GM21526 (cell line): ENCODE measurements around the gene ZNF677.
"Not testable (repeated sequence)": the region's sequence is repeated elsewhere in the genome, so short reads cannot be mapped to it uniquely, and the experiment has no call there.

Source experiments
- ATAC-seq: cut with Tn5 transposase; IDR thresholded peaks from one replicate; pipeline ENCODE4 v1.9.1; 2021; ENCODE audit warnings: moderate library complexity; ENCODE audit not compliant: unreplicated experiment, low FRiP score

Gene ZNF677

GRCh38 chr19:53254411-53255341 lies at the start of gene ZNF677:
TSS of gene ZNF677 (minus strand) at chr19:53254873. CDS start at chr19:53251550, 3,323 bp downstream.
- no peak for ATAC-seq

DNA sequence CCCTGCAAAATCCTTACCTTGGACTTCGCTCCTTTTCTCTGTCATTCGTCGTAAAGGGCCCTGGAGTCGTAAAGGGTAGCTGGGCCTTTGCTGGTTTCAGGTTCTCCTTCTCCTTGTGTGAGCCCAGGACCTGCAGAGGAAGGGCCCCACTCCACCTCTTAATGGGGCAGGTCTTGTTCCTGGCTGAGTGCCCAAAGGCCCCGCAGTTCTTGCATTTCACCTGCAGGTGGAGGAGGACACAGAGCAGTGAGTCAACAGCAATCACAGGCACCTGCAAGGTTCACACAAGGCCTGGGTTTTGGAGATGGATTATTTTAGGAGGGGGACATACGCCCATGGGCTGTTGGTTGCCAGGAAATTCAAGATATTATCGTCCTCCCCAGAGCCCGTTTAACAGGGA lies 46.7 kb upstream of the ZNF677 start:
- not testable (repeated sequence) for ATAC-seq

DNA sequence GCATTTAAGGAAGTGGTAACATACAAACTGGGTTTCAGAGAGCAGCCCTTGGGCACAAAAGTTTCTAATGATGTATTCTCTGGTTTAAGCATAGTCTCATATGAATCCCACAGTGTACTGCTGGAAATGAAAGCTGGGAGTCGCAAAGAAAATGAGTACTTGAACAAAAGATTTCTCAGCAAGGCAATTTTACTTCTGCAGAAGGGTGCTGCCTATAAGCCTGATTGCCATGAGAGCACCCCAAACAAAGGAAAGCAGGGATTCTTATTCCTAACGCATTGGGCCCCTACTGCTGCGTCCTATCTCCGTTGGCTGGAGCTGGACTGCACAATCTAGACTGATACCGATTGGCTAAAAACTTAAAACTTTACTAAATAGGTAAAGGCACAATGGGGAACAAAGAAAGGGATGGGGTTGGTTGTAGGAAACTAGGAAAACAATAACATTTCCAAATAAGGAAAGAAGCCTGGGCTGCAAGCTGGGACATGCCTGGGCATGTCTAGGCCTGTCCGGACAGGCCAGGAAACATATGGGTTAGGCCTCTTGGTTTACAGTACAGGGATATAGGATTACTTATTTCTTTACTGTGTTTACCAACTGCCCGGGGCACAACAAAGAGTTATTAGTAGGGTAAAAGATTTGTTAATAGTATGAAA lies 40.2 kb upstream of the ZNF677 start:
- ATAC-seq = no peak

DNA sequence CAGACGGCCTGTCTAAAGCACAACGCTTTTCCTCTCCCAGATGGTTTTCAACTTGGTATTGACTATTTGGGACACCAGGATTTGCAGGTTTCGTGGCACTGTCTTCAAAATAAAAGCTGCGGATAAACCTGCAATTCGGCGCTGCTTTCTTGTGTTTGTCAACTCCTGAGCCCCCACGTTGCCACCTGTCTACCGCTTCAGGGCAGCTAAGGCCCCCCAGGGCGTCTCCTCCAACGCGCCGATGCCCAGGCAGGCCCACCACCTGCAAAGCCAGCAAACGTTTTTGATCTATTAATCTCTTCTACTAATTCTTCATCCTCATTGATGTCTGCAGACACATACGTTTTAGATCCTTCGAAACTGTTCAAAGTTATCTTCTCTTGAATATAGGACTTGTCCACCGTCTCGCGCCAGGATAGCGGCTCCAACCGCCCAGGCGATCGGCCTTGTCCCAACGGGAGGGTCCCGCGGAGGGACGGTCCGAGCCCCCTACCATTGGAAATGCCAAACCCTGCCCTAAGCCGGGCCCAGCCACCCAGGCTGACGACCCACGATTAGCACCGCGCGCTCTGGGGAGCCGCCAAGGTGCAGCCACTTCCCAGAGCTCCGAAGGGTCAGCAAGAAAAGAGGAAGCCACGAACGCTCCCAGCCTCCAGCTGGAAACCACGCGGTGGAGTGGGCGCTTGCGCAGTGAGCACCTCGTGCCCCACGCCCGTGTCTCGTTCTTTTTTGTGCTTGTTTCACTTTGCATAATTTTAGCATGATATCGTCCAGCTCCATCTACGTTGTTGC lies 36.3 kb upstream of the ZNF677 start:
- no peak for ATAC-seq

DNA sequence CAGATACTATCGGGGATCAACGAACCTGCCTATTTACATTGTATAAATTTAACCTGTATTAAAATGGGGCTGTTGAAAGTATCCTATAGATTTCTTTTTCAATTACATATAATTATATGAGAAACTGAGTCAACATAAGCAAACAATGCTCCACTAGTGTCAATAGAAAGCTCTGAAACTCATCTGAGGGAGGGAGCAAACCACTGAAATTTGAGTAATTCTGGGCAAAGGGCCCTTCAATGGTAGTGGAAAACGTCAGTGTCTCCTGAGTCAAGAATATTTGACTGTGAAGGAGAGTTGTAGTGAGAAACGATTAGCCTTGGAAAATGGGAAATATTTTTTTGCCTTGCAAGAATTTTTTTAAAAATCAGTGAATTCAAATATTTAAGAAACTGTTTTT lies 30.4 kb upstream of the ZNF677 start:
- ATAC-seq = no peak

DNA sequence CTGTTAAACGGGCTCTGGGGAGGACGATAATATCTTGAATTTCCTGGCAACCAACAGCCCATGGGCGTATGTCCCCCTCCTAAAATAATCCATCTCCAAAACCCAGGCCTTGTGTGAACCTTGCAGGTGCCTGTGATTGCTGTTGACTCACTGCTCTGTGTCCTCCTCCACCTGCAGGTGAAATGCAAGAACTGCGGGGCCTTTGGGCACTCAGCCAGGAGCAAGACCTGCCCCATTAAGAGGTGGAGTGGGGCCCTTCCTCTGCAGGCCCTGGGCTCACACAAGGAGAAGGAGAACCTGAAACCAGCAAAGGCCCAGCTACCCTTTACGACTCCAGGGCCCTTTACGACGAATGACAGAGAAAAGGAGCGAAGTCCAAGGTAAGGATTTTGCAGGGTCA lies 27.3 kb upstream of the ZNF677 start:
- ATAC-seq = not testable (repeated sequence)

- ATAC-seq = no peak
Observed at GRCh38 chr19:53275480-53275879, 20.8 kb upstream of the ZNF677 start.

DNA sequence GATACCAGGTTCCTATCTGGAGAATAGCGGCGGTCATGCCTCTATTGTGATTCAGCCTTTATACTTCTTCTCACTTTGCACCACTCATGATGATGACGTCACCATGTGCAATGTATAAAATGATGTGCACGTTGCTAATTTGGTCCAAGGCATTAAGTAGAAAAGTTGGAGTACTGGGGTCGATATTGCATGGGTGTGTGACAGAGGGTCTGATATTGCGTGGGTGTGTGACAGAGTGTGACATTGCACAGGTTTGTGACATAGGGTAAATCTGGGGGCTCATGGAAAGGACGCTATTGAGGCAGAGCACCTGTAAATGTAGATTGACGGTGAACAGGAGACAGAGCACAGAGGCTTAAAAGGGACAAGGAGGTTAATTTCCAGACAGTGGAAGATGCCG lies 17.4 kb upstream of the ZNF677 start:
- ATAC-seq = no peak

DNA sequence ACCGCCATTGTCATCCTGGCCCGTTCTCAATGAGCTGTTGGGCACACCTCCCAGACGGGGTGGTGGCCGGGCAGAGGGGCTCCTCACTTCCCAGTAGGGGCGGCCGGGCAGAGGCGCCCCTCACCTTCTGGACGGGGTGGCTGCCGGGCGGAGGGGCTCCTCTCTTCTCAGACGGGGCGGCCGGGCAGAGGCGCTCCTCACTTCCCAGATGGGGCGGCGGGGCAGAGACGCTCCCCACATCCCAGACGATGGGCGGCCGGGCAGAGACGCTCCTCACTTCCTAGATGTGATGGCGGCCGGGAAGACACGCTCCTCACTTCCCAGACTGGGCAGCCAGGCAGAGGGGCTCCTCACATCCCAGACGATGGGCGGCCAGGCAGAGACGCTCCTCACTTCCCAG lies 15.2 kb upstream of the ZNF677 start:
- ATAC-seq = not testable (repeated sequence)

GRCh38 chr19:53267623-53268022 lies 12.9 kb upstream of the ZNF677 start, which contains the start of gene VN1R4:
TSS of gene VN1R4 (minus strand) at chr19:53267723. CDS start at chr19:53267665, 58 bp downstream.
- ATAC-seq = not testable (repeated sequence)

GRCh38 chr19:53257715-53258342 lies 3.2 kb upstream of the ZNF677 start, which contains the start of gene VN1R2:
TSS of gene VN1R2 (plus strand) at chr19:53258292. CDS start at chr19:53258376, 84 bp downstream.
- ATAC-seq = not testable (repeated sequence)

DNA sequence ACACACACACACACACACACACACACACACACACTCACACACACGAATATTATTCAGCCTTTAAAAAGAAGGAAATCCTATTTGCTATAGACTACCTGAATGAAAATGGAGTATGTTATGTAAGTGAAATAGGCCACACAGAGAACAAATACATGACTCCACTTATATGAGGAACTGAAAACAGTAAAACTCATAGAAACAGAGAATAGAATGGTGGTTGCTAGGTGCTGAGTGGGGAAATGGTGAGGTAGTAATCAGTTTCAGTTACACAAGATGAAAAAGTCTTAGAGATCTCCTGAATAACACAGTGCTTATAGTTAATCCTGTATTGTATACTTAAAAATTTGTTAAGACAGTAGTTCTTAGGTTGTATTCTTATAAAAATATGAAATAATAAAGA lies 8.2 kb downstream of the ZNF677 start:
- ATAC-seq = no peak

- no peak for ATAC-seq
Observed at GRCh38 chr19:53237114-53237777, 17.4 kb downstream of the ZNF677 start.

- ATAC-seq = no peak
Observed at GRCh38 chr19:53224606-53225005, 30.1 kb downstream of the ZNF677 start.

DNA sequence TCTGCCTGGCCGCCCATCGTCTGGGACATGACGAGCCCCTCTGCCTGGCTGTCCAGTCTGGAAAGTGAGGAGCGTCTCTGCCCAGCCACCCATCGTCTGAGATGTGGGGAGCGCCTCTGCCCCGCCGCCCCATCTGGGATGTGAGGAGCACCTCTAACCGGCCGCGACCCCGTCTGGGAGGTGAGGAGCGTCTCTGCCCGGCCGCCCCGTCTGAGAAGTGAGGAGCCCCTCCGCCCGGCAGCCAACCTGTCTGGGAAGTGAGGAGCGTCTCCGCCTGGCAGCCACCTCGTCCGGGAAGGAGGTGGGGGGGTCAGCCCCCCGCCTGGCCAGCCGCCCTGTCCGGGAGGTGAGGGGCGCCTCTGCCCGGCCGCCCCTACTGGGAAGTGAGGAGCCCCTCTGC lies 32.0 kb downstream of the ZNF677 start:
- not testable (repeated sequence) for ATAC-seq

GRCh38 chr19:53212703-53213320 lies 41.9 kb downstream of the ZNF677 start:
- no peak for ATAC-seq

DNA sequence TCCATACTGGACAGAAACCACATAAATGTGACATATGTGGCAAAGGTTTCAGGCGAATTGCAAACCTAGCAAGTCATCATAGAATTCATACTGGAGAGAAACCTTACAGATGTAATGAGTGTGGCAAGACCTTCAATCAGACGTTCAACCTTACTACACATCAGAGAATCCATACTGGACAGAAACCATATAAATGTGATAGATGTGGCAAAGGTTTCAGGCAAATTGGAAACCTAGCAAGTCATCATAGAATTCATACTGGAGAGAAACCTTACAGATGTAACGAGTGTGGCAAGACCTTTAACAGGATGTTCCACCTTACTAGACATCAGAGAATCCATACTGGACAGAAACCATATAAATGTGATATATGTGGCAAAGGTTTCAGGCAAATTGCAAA lies 43.1 kb downstream of the ZNF677 start:
- ATAC-seq = not testable (repeated sequence)

GRCh38 chr19:53196777-53197396 lies 57.8 kb downstream of the ZNF677 start:
- no peak for ATAC-seq
